ENCODE measurements around the gene CATSPERB. TPM values are rescaled to one million over a fixed set of nuclear protein-coding genes. Genes with fewer than 3 reads are reported as not detected.

CATSPERB gene
- total and polyA plus RNA-seq, 9 of the 15 experiments (the other 6 are each of a cell fraction or from before 2014, with no cell fraction given) = 0.05 to 1.4 (median 0.89) TPM

- FAIRE-seq (no peak), DNase-seq (ENCODE audit: extremely low read depth in 1 of 4, low spot score in 3 of 4) (no peak), ATAC-seq (no peak)
- WGBS (ENCODE audit: insufficient coverage, low coverage, missing lambda C conversion rate) = 0% methylated on average over 1 of the region's 1 CpG
- no peak overlapping the region for H3K4me2 ChIP-seq (ENCODE audit: insufficient read depth, low read length)
- ChIA-PET POLR2A (interaction anchor here (0.6 kb wide), 1 partner anchor 367 kb away, joined by 5 read pairs; no protein-coding TSS in a partner anchor), CTCF (ENCODE audit: low intra/inter-chr PET ratio) (no interaction called here)
- BruUV-seq (replicated peaks) = no TSS peak
- H3K27me3 ChIP-seq (ENCODE audit: control insufficient read depth in 2 of 2, insufficient read depth in 2 of 2, low read length in 2 of 2) = no peaks in the 10 kb centered on the region
- intact Hi-C loops (cut with micrococcal nuclease) (loop anchor here (10.0 kb wide), 1 partner anchor 240 kb away; no protein-coding TSS in a partner anchor), in situ Hi-C loops (cut with MboI) (no loop called here)
- H4K20me1 ChIP-seq (replicated peaks; ENCODE audit: control insufficient read depth, insufficient read depth, low read length) = no peaks in the 10 kb centered on the region
- H3K4me1 ChIP-seq (replicated peaks in 1 of 2; ENCODE audit: control insufficient read depth in 2 of 2, insufficient read depth in 2 of 2, low read length in 2 of 2) = no peaks in the 10 kb centered on the region
- H3K9ac ChIP-seq (ENCODE audit: insufficient read depth in 1 of 2, low read depth in 2 of 2, low read length in 2 of 2) = no peak overlapping the region
- no peaks in the 10 kb centered on the region for H3K9me3 ChIP-seq (replicated peaks; ENCODE audit: control insufficient read depth, insufficient read depth, low read depth, low read length)
- H2AFZ ChIP-seq (ENCODE audit: low read depth, low read length) = no peak overlapping the region
- H3K27ac ChIP-seq (ENCODE audit: extremely low read depth, low read depth, low read length) = no peak overlapping the region
- no peaks in the 10 kb centered on the region for H3K36me3 ChIP-seq (ENCODE audit: control insufficient read depth, insufficient read depth, low read length)
- H3K4me3 ChIP-seq = no peak overlapping the region
- no peaks in the 10 kb centered on the region for H3K9me1 ChIP-seq (ENCODE audit: control insufficient read depth, insufficient read depth, low read length)
- TF ChIP-seq FOXA1 (IDR thresholded peaks at IDR 0.05; ENCODE audit: borderline replicate concordance) = no peak
- TF ChIP-seq PHB (CRISPR knock-in tag; IDR thresholded peaks at IDR 0.05) = no peak
- no peak for TF ChIP-seq ZNF217 (CRISPR knock-in tag; IDR thresholded peaks at IDR 0.05)
- TF ChIP-seq CEBPB (tag; IDR thresholded peaks at IDR 0.05) = no peak
- no peak for TF ChIP-seq TAL1 (IDR thresholded peaks at IDR 0.05)
- TF ChIP-seq SMARCE1 (IDR thresholded peaks at IDR 0.05) = no peak
- TF ChIP-seq, protein P1, sequence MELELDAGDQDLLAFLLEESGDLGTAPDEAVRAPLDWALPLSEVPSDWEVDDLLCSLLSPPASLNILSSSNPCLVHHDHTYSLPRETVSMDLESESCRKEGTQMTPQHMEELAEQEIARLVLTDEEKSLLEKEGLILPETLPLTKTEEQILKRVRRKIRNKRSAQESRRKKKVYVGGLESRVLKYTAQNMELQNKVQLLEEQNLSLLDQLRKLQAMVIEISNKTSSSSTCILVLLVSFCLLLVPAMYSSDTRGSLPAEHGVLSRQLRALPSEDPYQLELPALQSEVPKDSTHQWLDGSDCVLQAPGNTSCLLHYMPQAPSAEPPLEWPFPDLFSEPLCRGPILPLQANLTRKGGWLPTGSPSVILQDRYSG (tag; conservative IDR thresholded peaks at IDR 0.05; ENCODE audit: low read depth) = no peak
- no peaks in the 10 kb centered on the region for H3K79me2 ChIP-seq (ENCODE audit: control insufficient read depth, insufficient read depth, low read length)
Observed at GRCh38 chr14:91654836-91655235, 77.0 kb downstream of the CATSPERB start.
